HK-2 (cell line): ENCODE data around the gene ZNF277.

Source experiments
- DNase-seq: peaks from one replicate; pipeline ENCODE4 v3.0.0-alpha.2; 2018; ENCODE audit not compliant: unreplicated experiment

Gene ZNF277

GRCh38 chr7:112350585-112350984 lies 144.1 kb downstream of the ZNF277 start:
- DNase-seq, result no peak

GRCh38 chr7:112356596-112356995 lies 150.1 kb downstream of the ZNF277 start:
- no peak for DNase-seq

GRCh38 chr7:112357136-112357535 lies 150.6 kb downstream of the ZNF277 start:
- DNase-seq, result no peak

- DNase-seq, result no peak
These were observed 152.0 kb downstream of the ZNF277 start for GRCh38 chr7:112358513-112358912.

- no peak for DNase-seq
These were observed 152.6 kb downstream of the ZNF277 start for GRCh38 chr7:112359086-112359485.

GRCh38 chr7:112360681-112361080 lies 154.2 kb downstream of the ZNF277 start:
- DNase-seq, result no peak

GRCh38 chr7:112361154-112361553 lies 154.7 kb downstream of the ZNF277 start:
- no peak for DNase-seq

- DNase-seq, result no peak
These were observed 155.7 kb downstream of the ZNF277 start for GRCh38 chr7:112362053-112362650.

- DNase-seq, result no peak
These were observed 156.2 kb downstream of the ZNF277 start for GRCh38 chr7:112362731-112363131.

GRCh38 chr7:112364388-112364787 lies 157.9 kb downstream of the ZNF277 start:
- no peak for DNase-seq

GRCh38 chr7:112365551-112365950 lies 159.1 kb downstream of the ZNF277 start:
- DNase-seq, result no peak

- no peak for DNase-seq
These were observed 160.4 kb downstream of the ZNF277 start for GRCh38 chr7:112366886-112367285.

GRCh38 chr7:112370436-112370835 lies 163.9 kb downstream of the ZNF277 start:
- no peak for DNase-seq

- no peak for DNase-seq
These were observed 165.2 kb downstream of the ZNF277 start for GRCh38 chr7:112371701-112372100.

- no peak for DNase-seq
These were observed 165.6 kb downstream of the ZNF277 start for GRCh38 chr7:112372101-112372500.

GRCh38 chr7:112377593-112377992 lies 171.1 kb downstream of the ZNF277 start:
- no peak for DNase-seq

GRCh38 chr7:112381311-112382091 lies 175.0 kb downstream of the ZNF277 start:
- no peak for DNase-seq

GRCh38 chr7:112383671-112384417 lies 177.3 kb downstream of the ZNF277 start:
- DNase-seq, result no peak

GRCh38 chr7:112385516-112385915 lies 179.0 kb downstream of the ZNF277 start:
- DNase-seq, result no peak

GRCh38 chr7:112386619-112387018 lies 180.1 kb downstream of the ZNF277 start:
- DNase-seq, result no peak

- DNase-seq, result no peak
These were observed 183.7 kb downstream of the ZNF277 start for GRCh38 chr7:112390167-112390566.

GRCh38 chr7:112391079-112391821 lies 184.8 kb downstream of the ZNF277 start:
- peak; percentile 40 for DNase-seq
